H9 (cell line): Measurements from ENCODE around the gene ADAMTS3. TPM values are rescaled to one million over a fixed set of nuclear protein-coding genes. Genes with fewer than 3 reads are reported as not detected.

Source experiments
- DNase-seq: peaks from one replicate; pipeline ENCODE4 v3.0.0-alpha.2; 2017
- H2AFZ ChIP-seq: one replicate; pipeline ENCODE4 v1.6.1; 2013; ENCODE audit warnings: mild to moderate bottlenecking, low read length, control low read depth, moderate library complexity
- H2AK5ac ChIP-seq: 2 replicates; pipeline ENCODE4 v1.6.1; 2013; ENCODE audit warnings: low read length, control low read depth, mixed read lengths; ENCODE audit not compliant: insufficient read length
- H2BK120ac ChIP-seq: one replicate; pipeline ENCODE4 v1.6.1; 2013; ENCODE audit warnings: low read depth, mild to moderate bottlenecking, low read length, control low read depth, inconsistent platforms; ENCODE audit not compliant: poor library complexity, severe bottlenecking
- H2BK12ac ChIP-seq: 2 replicates; pipeline ENCODE4 v1.6.1; 2013; ENCODE audit warnings: low read length, control low read depth, mixed read lengths, low read depth; ENCODE audit not compliant: insufficient read length
- H2BK15ac ChIP-seq: 2 replicates; pipeline ENCODE4 v1.6.1; 2013; ENCODE audit warnings: low read depth, low read length, control low read depth
- H2BK20ac ChIP-seq: one replicate; pipeline ENCODE4 v1.6.1; 2013; ENCODE audit warnings: low read depth, mild to moderate bottlenecking, low read length, control low read depth, inconsistent platforms; ENCODE audit not compliant: poor library complexity, severe bottlenecking
- H2BK5ac ChIP-seq: 2 replicates; pipeline ENCODE4 v1.6.1; 2013; ENCODE audit warnings: low read length, control low read depth, mixed read lengths; ENCODE audit not compliant: insufficient read length
- H3K14ac ChIP-seq: 2 replicates; pipeline ENCODE4 v1.6.1; 2013; ENCODE audit warnings: low read length, control low read depth; ENCODE audit not compliant: insufficient read depth
- H3K18ac ChIP-seq: 2 replicates; pipeline ENCODE4 v1.6.1; 2013; ENCODE audit warnings: low read depth, mild to moderate bottlenecking, mixed read lengths, low read length, control low read depth; ENCODE audit not compliant: insufficient read length
- H3K23ac ChIP-seq: 2 replicates; pipeline ENCODE4 v1.6.1; 2013; ENCODE audit warnings: low read length, control low read depth, mixed read lengths, low read depth; ENCODE audit not compliant: insufficient read length
- H3K23me2 ChIP-seq: 2 replicates; pipeline ENCODE4 v1.6.1; 2013; ENCODE audit warnings: low read depth, mild to moderate bottlenecking, mixed read lengths, low read length, control low read depth; ENCODE audit not compliant: insufficient read length, poor library complexity, severe bottlenecking
- H3K27ac ChIP-seq: 2 replicates; pipeline ENCODE4 v1.5.1; 2013; ENCODE audit warnings: low read length, control low read depth, mixed read lengths, low read depth; ENCODE audit not compliant: insufficient read length
- H3K27me3 ChIP-seq: 2 replicates; pipeline ENCODE4 v1.6.1; 2013; ENCODE audit warnings: low read length, control low read depth, inconsistent platforms; ENCODE audit not compliant: insufficient read depth
- H3K4ac ChIP-seq: 2 replicates; pipeline ENCODE4 v1.6.1; 2013; ENCODE audit warnings: low read depth, mild to moderate bottlenecking, control low read depth, inconsistent platforms, low read length, moderate library complexity
- H3K4me1 ChIP-seq: 2 replicates; pipeline ENCODE4 v1.6.1; 2013; ENCODE audit warnings: low read length, control low read depth, inconsistent platforms; ENCODE audit not compliant: insufficient read depth
- H3K4me2 ChIP-seq: 2 replicates; pipeline ENCODE4 v1.6.1; 2013; ENCODE audit warnings: low read length, control low read depth, mixed read lengths; ENCODE audit not compliant: insufficient read length, insufficient read depth
- H3K56ac ChIP-seq: 2 replicates; pipeline ENCODE4 v1.6.1; 2013; ENCODE audit warnings: low read depth, mild to moderate bottlenecking, mixed read lengths, low read length, control low read depth; ENCODE audit not compliant: insufficient read length
- H3K79me1 ChIP-seq: 2 replicates; pipeline ENCODE4 v1.6.1; 2013; ENCODE audit warnings: low read depth, mild to moderate bottlenecking, moderate library complexity, low read length, control low read depth, inconsistent platforms; ENCODE audit not compliant: insufficient read depth, poor library complexity, severe bottlenecking
- H3K79me2 ChIP-seq: 2 replicates; pipeline ENCODE4 v1.6.1; 2013; ENCODE audit warnings: low read length, control low read depth, inconsistent platforms; ENCODE audit not compliant: insufficient read depth
- H3K9ac ChIP-seq: 2 replicates; pipeline ENCODE4 v1.6.1; 2013; ENCODE audit warnings: low read length, control low read depth, mixed read lengths; ENCODE audit not compliant: insufficient read length; ENCODE audit errors: extremely low read depth
- H3K9me3 ChIP-seq: one replicate; pipeline ENCODE4 v1.6.1; 2013; ENCODE audit warnings: low read depth, low read length, inconsistent platforms; ENCODE audit not compliant: control insufficient read depth
- H3T11ph ChIP-seq: one replicate; pipeline ENCODE4 v1.6.1; 2013; ENCODE audit warnings: mild to moderate bottlenecking, low read length, control low read depth, inconsistent platforms
- H4K20me1 ChIP-seq: one replicate; pipeline ENCODE4 v1.6.1; 2013; ENCODE audit not compliant: control insufficient read depth, insufficient read length, insufficient read depth
- H4K5ac ChIP-seq: 2 replicates; pipeline ENCODE4 v1.6.1; 2013; ENCODE audit warnings: low read depth, mild to moderate bottlenecking, mixed read lengths, low read length, control low read depth; ENCODE audit not compliant: insufficient read length
- H4K8ac ChIP-seq: replicated peaks from 2 replicates; pipeline ENCODE4 v1.6.1; 2013; ENCODE audit warnings: low read length, control low read depth, mixed read lengths, low read depth; ENCODE audit not compliant: insufficient read length
- H4K91ac ChIP-seq: 2 replicates; pipeline ENCODE4 v1.6.1; 2013; ENCODE audit warnings: low read depth, mild to moderate bottlenecking, moderate library complexity, mixed read lengths, low read length, control low read depth; ENCODE audit not compliant: insufficient read length
- H3K27ac Mint-ChIP-seq, 3 experiments: 2 replicates in 2 of 3; 3 replicates in 1 of 3; pipeline ENCODE4 v1.8.0; 2020 to 2021; ENCODE audit warnings: mixed read lengths in 3 of 3, mild to moderate bottlenecking in 1 of 3, moderate library complexity in 1 of 3
- H3K27me3 Mint-ChIP-seq: 2 replicates; pipeline ENCODE4 v1.8.0; 2021; ENCODE audit warnings: low read depth, mild to moderate bottlenecking, moderate library complexity, mixed read lengths
- H3K36me3 Mint-ChIP-seq, 3 experiments: 2 replicates in 2 of 3; 3 replicates in 1 of 3; pipeline ENCODE4 v1.8.0; 2020 to 2021; ENCODE audit warnings: low read depth in 3 of 3, mixed read lengths in 3 of 3; ENCODE audit not compliant: insufficient read depth in 1 of 3
- H3K4me1 Mint-ChIP-seq, 2 experiments: 2 replicates each; pipeline ENCODE4 v1.8.0; 2020; ENCODE audit warnings: mixed read lengths in 2 of 2
- H3K4me3 Mint-ChIP-seq, 2 experiments: 2 replicates in 1 of 2; 3 replicates in 1 of 2; pipeline ENCODE4 v1.8.0; 2020 to 2021; ENCODE audit warnings: mild to moderate bottlenecking in 2 of 2, mixed read lengths in 2 of 2, moderate library complexity in 1 of 2
- H3K9me3 Mint-ChIP-seq, 2 experiments: 2 replicates in 1 of 2; 3 replicates in 1 of 2; pipeline ENCODE4 v1.8.0; 2020; ENCODE audit warnings: mild to moderate bottlenecking in 2 of 2, mixed read lengths in 2 of 2, moderate library complexity in 1 of 2
- WGBS: extraction: QIAGEN DNeasy Blood & Tissue Kit; methylation state at CpG from one replicate; pipeline ENCODE4 v1.1.7; 2013; ENCODE audit warnings: missing lambda C conversion rate, low lambda C conversion rate, mixed read lengths; ENCODE audit not compliant: insufficient read length; ENCODE audit errors: extremely low coverage; 5-methylcytosine and 5-hydroxymethylcytosine counted together
- total RNA-seq: library from RNA; stranded (reverse); gene quantifications from 2 replicates; pipeline ENCODE4 v1.2.1, GENCODE V29; 2021
- TF ChIP-seq, protein P1 (sequence below): fragments of 200-600 bp; sonication (generic); conservative IDR thresholded peaks from 3 replicates; pipeline ENCODE4 v1.8.0; 2021; ENCODE audit warnings: antibody characterized with exemption, mild to moderate bottlenecking

Gene ADAMTS3
- total RNA-seq, 1 experiment from 2014 or later, result 1.1 TPM

- Histone ChIP-seq H3K79me2 (no peaks in the 10 kb centered on the region), H3K9me3 (no peaks in the 10 kb centered on the region), H2BK20ac (no peak overlapping the region), H3K18ac (no peak overlapping the region), H3K23ac (no peak overlapping the region), H3K56ac (no peak overlapping the region), H2BK15ac (no peak overlapping the region), H4K8ac (no peak overlapping the region), H4K5ac (no peak overlapping the region), H3K4me2 (no peak overlapping the region), H2BK12ac (no peak overlapping the region), H4K91ac (no peak overlapping the region), H3T11ph (no peak overlapping the region), H3K4me1 (no peaks in the 10 kb centered on the region), H2BK5ac (no peak overlapping the region), H3K14ac (no peak overlapping the region), H2BK120ac (no peak overlapping the region), H2AFZ (no peak overlapping the region), H3K79me1 (no peaks in the 10 kb centered on the region), H3K9ac (no peak overlapping the region), H3K27ac (no peak overlapping the region), H2AK5ac (no peak overlapping the region), H3K27me3 (no peaks in the 10 kb centered on the region), H3K23me2 (no peaks in the 10 kb centered on the region), H4K20me1 (no peaks in the 10 kb centered on the region), H3K4ac (no peak overlapping the region)
- H3K4me3 Mint-ChIP-seq, result no peak overlapping the region
- no peak for DNase-seq
- no peaks in the 10 kb centered on the region; the same call in 1 of the 2 replicates for H3K27me3 Mint-ChIP-seq
- no peaks in the 10 kb centered on the region for H3K4me1 Mint-ChIP-seq
- TF ChIP-seq, protein P1, sequence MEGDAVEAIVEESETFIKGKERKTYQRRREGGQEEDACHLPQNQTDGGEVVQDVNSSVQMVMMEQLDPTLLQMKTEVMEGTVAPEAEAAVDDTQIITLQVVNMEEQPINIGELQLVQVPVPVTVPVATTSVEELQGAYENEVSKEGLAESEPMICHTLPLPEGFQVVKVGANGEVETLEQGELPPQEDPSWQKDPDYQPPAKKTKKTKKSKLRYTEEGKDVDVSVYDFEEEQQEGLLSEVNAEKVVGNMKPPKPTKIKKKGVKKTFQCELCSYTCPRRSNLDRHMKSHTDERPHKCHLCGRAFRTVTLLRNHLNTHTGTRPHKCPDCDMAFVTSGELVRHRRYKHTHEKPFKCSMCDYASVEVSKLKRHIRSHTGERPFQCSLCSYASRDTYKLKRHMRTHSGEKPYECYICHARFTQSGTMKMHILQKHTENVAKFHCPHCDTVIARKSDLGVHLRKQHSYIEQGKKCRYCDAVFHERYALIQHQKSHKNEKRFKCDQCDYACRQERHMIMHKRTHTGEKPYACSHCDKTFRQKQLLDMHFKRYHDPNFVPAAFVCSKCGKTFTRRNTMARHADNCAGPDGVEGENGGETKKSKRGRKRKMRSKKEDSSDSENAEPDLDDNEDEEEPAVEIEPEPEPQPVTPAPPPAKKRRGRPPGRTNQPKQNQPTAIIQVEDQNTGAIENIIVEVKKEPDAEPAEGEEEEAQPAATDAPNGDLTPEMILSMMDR, result no peak
- H3K27ac Mint-ChIP-seq, result no peak overlapping the region
- H3K36me3 Mint-ChIP-seq, result peaks cover 0 to 2% (median 0%) of the 10 kb centered on the region in 3 experiments; a peak in 1 of 7 replicates
- H3K9me3 Mint-ChIP-seq, result no peaks in the 10 kb centered on the region
- no CpG with 5 or more reads among the region's 1 CpG for WGBS
These were observed 128.6 kb downstream of the ADAMTS3 start for GRCh38 chr4:72440386-72440785.
